HepG2 (cell line): ENCODE measurements around the gene IFT122. TPM values are rescaled to one million over a fixed set of nuclear protein-coding genes. Genes with fewer than 3 reads are reported as not detected.

ENCODE experiments used
- ATAC-seq: fragments of 200-7000 bp; cut with Tn5 transposase; 3 replicates; pipeline ENCODE4 v1.9.1; 2020; ENCODE audit warnings: mild to moderate bottlenecking, moderate library complexity
- BruUV-seq: library from RNA; stranded (reverse); fragments of 400-500 nt; replicated peaks from 2 replicates; lab custom pipeline; 2021; lab: Mats Ljungman, UMichigan
- CTCF ChIA-PET: fragments of 300-600 bp; formaldehyde crosslinking; extraction: SDS; loops from one replicate; lab custom pipeline; 2021; ENCODE audit warnings: low total read pairs, inconsistent platforms, low intra/inter-chr PET ratio; lab: Yijun Ruan, JAX
- POLR2A ChIA-PET: fragments of 350-600 bp; sonication (Branson Sonifier 250); formaldehyde crosslinking; loops from one replicate; lab custom pipeline; 2020; ENCODE audit warnings: antibody characterized with exemption, inconsistent platforms; lab: Yijun Ruan, JAX
- DNase-seq: peaks from one replicate; pipeline ENCODE4 v3.0.0-alpha.2; 2015; ENCODE audit warnings: low spot score
- FAIRE-seq: peaks from 3 replicates; lab custom pipeline; 2011; peaks lifted over from hg19 to GRCh38; lab: Jason Lieb, UNC
- H2AFZ ChIP-seq: one replicate; pipeline ENCODE4 v1.6.1; 2011; ENCODE audit warnings: low read length, inconsistent platforms
- H3K27ac ChIP-seq: fragments of 300-600 bp; 3 replicates; pipeline ENCODE4 v1.8.0; 2011; ENCODE audit warnings: mixed run types, mild to moderate bottlenecking, mixed read lengths, low read length, inconsistent platforms; ENCODE audit not compliant: insufficient read depth; ENCODE audit errors: extremely low read length
- H3K27me3 ChIP-seq, 2 experiments: fragments of 200-600 bp in 1 of 2; 2 replicates in 1 of 2; 3 replicates in 1 of 2; pipeline versions ENCODE4 v1.6.0 to v1.8.0; 2011; ENCODE audit warnings: low read length in 2 of 2, mild to moderate bottlenecking in 2 of 2, moderate library complexity in 2 of 2, inconsistent platforms in 1 of 2; ENCODE audit not compliant: insufficient read depth in 2 of 2, control insufficient read depth in 1 of 2
- H3K36me3 ChIP-seq, 2 experiments: fragments of 200-600 bp in 1 of 2; replicated peaks in 1 of 2; 2 replicates in 1 of 2; 3 replicates in 1 of 2; pipeline versions ENCODE4 v1.5.1 to v1.8.0; 2011; ENCODE audit warnings: low read length in 2 of 2, inconsistent platforms in 1 of 2; ENCODE audit not compliant: insufficient read depth in 2 of 2, control insufficient read depth in 1 of 2
- H3K4me1 ChIP-seq: 2 replicates; pipeline ENCODE4 v1.5.1; 2012; ENCODE audit warnings: low read length, inconsistent platforms; ENCODE audit not compliant: insufficient read depth
- H3K4me2 ChIP-seq: 2 replicates; pipeline ENCODE4 v1.6.0; 2011; ENCODE audit warnings: low read depth, low read length, inconsistent platforms
- H3K4me3 ChIP-seq, 3 experiments: fragments of 200-600 bp in 1 of 3; sonication (generic), shearing (Covaris generic) in 1 of 3; replicated peaks in 1 of 3; 2 replicates each; pipeline ENCODE4 v1.5.1; 2011 to 2016; ENCODE audit warnings: low read length in 3 of 3, inconsistent platforms in 2 of 3, low read depth in 2 of 3, mild to moderate bottlenecking in 2 of 3, control low read depth in 1 of 3, mixed read lengths in 1 of 3; ENCODE audit not compliant: insufficient read depth in 1 of 3
- H3K79me2 ChIP-seq: one replicate; pipeline ENCODE4 v1.6.1; 2011; ENCODE audit warnings: low read length, inconsistent platforms; ENCODE audit not compliant: insufficient read depth
- H3K9ac ChIP-seq: 2 replicates; pipeline ENCODE4 v1.6.0; 2011; ENCODE audit warnings: mild to moderate bottlenecking, low read depth, low read length, inconsistent platforms; ENCODE audit not compliant: insufficient read depth
- H3K9me3 ChIP-seq: 2 replicates; pipeline ENCODE4 v1.5.1; 2012; ENCODE audit warnings: mild to moderate bottlenecking, low read length
- H4K20me1 ChIP-seq: 2 replicates; pipeline ENCODE4 v1.6.0; 2011; ENCODE audit warnings: inconsistent platforms, mild to moderate bottlenecking, low read length, moderate library complexity; ENCODE audit not compliant: insufficient read depth
- CBX5 ChIP-seq: sonication (generic); formaldehyde crosslinking; IDR thresholded peaks from 2 replicates; pipeline ENCODE4 v1.4.0; 2020; ENCODE audit warnings: missing genetic modification reagents, borderline replicate concordance
- MLX ChIP-seq: IDR thresholded peaks from 2 replicates; pipeline ENCODE4 v1.6.1; 2016
- ZNF121 ChIP-seq: sonication (generic); formaldehyde crosslinking; IDR thresholded peaks from 2 replicates; pipeline ENCODE4 v1.5.0; 2020; ENCODE audit warnings: mild to moderate bottlenecking, missing genetic modification reagents
- ZNF629 ChIP-seq: sonication (generic); formaldehyde crosslinking; conservative IDR thresholded peaks from 2 replicates; pipeline ENCODE4 v1.5.0; 2020; ENCODE audit warnings: missing genetic modification reagents
- WGBS: methylation state at CpG from one replicate; pipeline ENCODE4 v1.1.6; 2017; ENCODE audit warnings: low lambda C conversion rate; 5-methylcytosine and 5-hydroxymethylcytosine counted together
- in situ Hi-C: cut with HindIII; loops from 2 replicates; pipeline ENCODE4 v1.10.0; 2017; ENCODE audit warnings: low pct_unique_long_range_greater_than_20kb; ENCODE audit not compliant: extremely low pct_ligation_motif_present
- intact Hi-C: fragments of 100-400 bp; cut with micrococcal nuclease; formaldehyde crosslinking; loops from one replicate; pipeline ENCODE4 v1.10.0; 2022; ENCODE audit not compliant: unreplicated experiment
- polyA plus RNA-seq, 8 experiments: library from polyadenylated mRNA; depleted of rRNA in 3 of 8; stranded (reverse) in 7 of 8; unstranded in 1 of 8; fragments of >200 nt; fragmentation: Illumina TruSeq in 4 of 8; extraction: Trizol in 4 of 8; gene quantifications; 2 replicates each; pipeline versions ENCODE4 v1.2.1 to v1.2.3, GENCODE V29; 2011 to 2016; ENCODE audit warnings: low read depth in 4 of 8, missing spikeins in 1 of 8, mixed read lengths in 1 of 8; ENCODE audit not compliant: insufficient read depth in 1 of 8
- total RNA-seq, 5 experiments: library from RNA; depleted of rRNA; stranded (reverse); fragments of >200 nt; fragmentation: Illumina TruSeq; extraction: Trizol; gene quantifications; 2 replicates each; pipeline ENCODE4 v1.2.3, GENCODE V29; 2016; ENCODE audit warnings: low read depth in 1 of 5

Gene IFT122
- total and polyA plus RNA-seq, 2 of the 13 experiments (the other 11 are each of a cell fraction or from before 2014, with no cell fraction given) = 10.1 to 10.3 TPM

- H3K9ac ChIP-seq = no peak overlapping the region
- ATAC-seq (no peak), DNase-seq (no peak), FAIRE-seq (no peak)
- in situ Hi-C loops (no loop called here), intact Hi-C loops (no loop called here)
- no TSS peak for BruUV-seq
- no peaks in the 10 kb centered on the region for H4K20me1 ChIP-seq
- H3K4me3 ChIP-seq = no peak overlapping the region
- CTCF ChIA-PET = no interaction called here
- no peaks in the 10 kb centered on the region for H3K36me3 ChIP-seq
- H3K4me1 ChIP-seq = peaks cover 46% of the 10 kb centered on the region
- H3K4me2 ChIP-seq = no peak overlapping the region
- TF ChIP-seq MLX (CRISPR knock-in tag) (no peak), ZNF121 (CRISPR knock-in tag) (peak; percentile 88)
- H3K27me3 ChIP-seq = no peaks in the 10 kb centered on the region; a peak in 1 of 5 replicates
- H2AFZ ChIP-seq = no peak overlapping the region
- POLR2A ChIA-PET = interaction anchor here (2.9 kb wide), 1 partner anchor 11 kb away, joined by 9 read pairs; no protein-coding TSS in a partner anchor
- H3K79me2 ChIP-seq = no peaks in the 10 kb centered on the region
- no peak overlapping the region for H3K27ac ChIP-seq
- H3K9me3 ChIP-seq = no peaks in the 10 kb centered on the region
- 74% methylated on average over 4 of the region's 4 CpGs for WGBS
Observed at GRCh38 chr3:129524081-129524480, 84.1 kb downstream of the IFT122 start.

GRCh38 chr3:129525341-129525968, 85.4 kb downstream of the IFT122 start:
- POLR2A ChIA-PET = interaction anchor here (1.6 kb wide), 1 partner anchor 9 kb away, joined by 6 read pairs; no protein-coding TSS in a partner anchor
- no peaks in the 10 kb centered on the region for H3K79me2 ChIP-seq
- H3K36me3 ChIP-seq = no peaks in the 10 kb centered on the region
- intact Hi-C loops = no loop called here
- no peak overlapping the region for H3K4me2 ChIP-seq
- H4K20me1 ChIP-seq = no peaks in the 10 kb centered on the region
- TF ChIP-seq CBX5 (CRISPR knock-in tag) (no peak), ZNF629 (CRISPR knock-in tag) (peak; percentile 76)
- TF ChIP-seq, all 625 proteins: peak for 1
- no TSS peak for BruUV-seq
- Histone ChIP-seq H3K4me3 (no peak overlapping the region), H3K9me3 (no peaks in the 10 kb centered on the region), H3K27me3 (no peaks in the 10 kb centered on the region; a peak in 1 of 5 replicates), H3K9ac (no peak overlapping the region), H2AFZ (no peak overlapping the region), H3K27ac (no peak overlapping the region), H3K4me1 (peaks cover 48% of the 10 kb centered on the region)
- ATAC-seq (no peak), DNase-seq (no peak), FAIRE-seq (no peak)
- CTCF ChIA-PET = no interaction called here
- 49% methylated on average over 7 of the region's 8 CpGs for WGBS
- in situ Hi-C loops = no loop called here
